HepG2 (cell line): ENCODE results near the gene NINL. TPM values are rescaled to one million over a fixed set of nuclear protein-coding genes. Genes with fewer than 3 reads are reported as not detected.

Experiments used
- ATM ChIP-seq: fragments of 450-650 bp; IDR thresholded peaks from 2 replicates; pipeline ENCODE4 v1.7.1; 2017; ENCODE audit warnings: mild to moderate bottlenecking, borderline replicate concordance
- HOXA9 ChIP-seq: sonication (generic); formaldehyde crosslinking; IDR thresholded peaks from 2 replicates; pipeline ENCODE4 v1.8.1; 2022; ENCODE audit warnings: missing genetic modification reagents, mild to moderate bottlenecking, moderate library complexity, borderline replicate concordance
- TBX2 ChIP-seq: sonication (generic); formaldehyde crosslinking; IDR thresholded peaks from 2 replicates; pipeline ENCODE4 v1.5.0; 2020; ENCODE audit warnings: missing genetic modification reagents, mild to moderate bottlenecking, borderline replicate concordance
- TCF12 ChIP-seq, 2 experiments: fragments of 450-650 bp in 1 of 2; sonication (generic) in 1 of 2; formaldehyde crosslinking in 1 of 2; IDR thresholded peaks; 2 replicates each; pipeline versions ENCODE4 v1.6.1 to v1.8.0; 2017 to 2022; ENCODE audit warnings: antibody characterized with exemption in 1 of 2, mild to moderate bottlenecking in 1 of 2, missing genetic modification reagents in 1 of 2, moderate library complexity in 1 of 2
- ZBTB8A ChIP-seq: sonication (generic); formaldehyde crosslinking; IDR thresholded peaks from 2 replicates; pipeline ENCODE4 v1.4.0; 2020; ENCODE audit warnings: mild to moderate bottlenecking, low read depth, missing genetic modification reagents, borderline replicate concordance
- ZNF207 ChIP-seq: fragments of 450-650 bp; IDR thresholded peaks from 2 replicates; pipeline ENCODE4 v1.6.1; 2016; ENCODE audit warnings: antibody characterized with exemption, borderline replicate concordance
- ZNF546 ChIP-seq: sonication (generic); formaldehyde crosslinking; conservative IDR thresholded peaks from 2 replicates; pipeline ENCODE4 v1.8.1; 2023; ENCODE audit warnings: mild to moderate bottlenecking, missing genetic modification reagents
- ZNF619 ChIP-seq: sonication (generic); formaldehyde crosslinking; IDR thresholded peaks from 2 replicates; pipeline ENCODE4 v1.4.0; 2020; ENCODE audit warnings: mild to moderate bottlenecking, missing genetic modification reagents
- polyA plus RNA-seq, 8 experiments: library from polyadenylated mRNA; depleted of rRNA in 3 of 8; stranded (reverse) in 7 of 8; unstranded in 1 of 8; fragments of >200 nt; fragmentation: Illumina TruSeq in 4 of 8; extraction: Trizol in 4 of 8; gene quantifications; 2 replicates each; pipeline versions ENCODE4 v1.2.1 to v1.2.3, GENCODE V29; 2011 to 2016; ENCODE audit warnings: low read depth in 4 of 8, missing spikeins in 1 of 8, mixed read lengths in 1 of 8; ENCODE audit not compliant: insufficient read depth in 1 of 8
- total RNA-seq, 5 experiments: library from RNA; depleted of rRNA; stranded (reverse); fragments of >200 nt; fragmentation: Illumina TruSeq; extraction: Trizol; gene quantifications; 2 replicates each; pipeline ENCODE4 v1.2.3, GENCODE V29; 2016; ENCODE audit warnings: low read depth in 1 of 5
- TF ChIP-seq, protein P1 (sequence below): sonication (generic); formaldehyde crosslinking; IDR thresholded peaks from 2 replicates; pipeline ENCODE4 v1.5.1; 2020; ENCODE audit warnings: mild to moderate bottlenecking, missing genetic modification reagents, borderline replicate concordance
- TF ChIP-seq, protein P2 (sequence below): sonication (generic); formaldehyde crosslinking; IDR thresholded peaks from 2 replicates; pipeline ENCODE4 v1.4.0; 2020; ENCODE audit warnings: missing genetic modification reagents, mild to moderate bottlenecking, borderline replicate concordance
- TF ChIP-seq, protein P3 (sequence below): sonication (generic); formaldehyde crosslinking; IDR thresholded peaks from 2 replicates; pipeline ENCODE4 v1.5.0; 2020; ENCODE audit warnings: missing genetic modification reagents, mild to moderate bottlenecking, borderline replicate concordance
- TF ChIP-seq, protein P4 (sequence below): sonication (generic); formaldehyde crosslinking; IDR thresholded peaks from 2 replicates; pipeline ENCODE4 v1.5.0; 2020; ENCODE audit warnings: mild to moderate bottlenecking, missing genetic modification reagents
- TF ChIP-seq, protein P5 (sequence below): sonication (generic); formaldehyde crosslinking; IDR thresholded peaks from 2 replicates; pipeline ENCODE4 v1.4.0; 2020; ENCODE audit warnings: missing genetic modification reagents, borderline replicate concordance
- TF ChIP-seq, protein P6 (sequence below): sonication (generic); formaldehyde crosslinking; IDR thresholded peaks from 2 replicates; pipeline ENCODE4 v1.4.0; 2020; ENCODE audit warnings: missing genetic modification reagents

The NINL gene
- total and polyA plus RNA-seq, 2 of the 13 experiments (the other 11 are each of a cell fraction or from before 2014, with no cell fraction given), result 32.3 to 34.3 TPM

DNA sequence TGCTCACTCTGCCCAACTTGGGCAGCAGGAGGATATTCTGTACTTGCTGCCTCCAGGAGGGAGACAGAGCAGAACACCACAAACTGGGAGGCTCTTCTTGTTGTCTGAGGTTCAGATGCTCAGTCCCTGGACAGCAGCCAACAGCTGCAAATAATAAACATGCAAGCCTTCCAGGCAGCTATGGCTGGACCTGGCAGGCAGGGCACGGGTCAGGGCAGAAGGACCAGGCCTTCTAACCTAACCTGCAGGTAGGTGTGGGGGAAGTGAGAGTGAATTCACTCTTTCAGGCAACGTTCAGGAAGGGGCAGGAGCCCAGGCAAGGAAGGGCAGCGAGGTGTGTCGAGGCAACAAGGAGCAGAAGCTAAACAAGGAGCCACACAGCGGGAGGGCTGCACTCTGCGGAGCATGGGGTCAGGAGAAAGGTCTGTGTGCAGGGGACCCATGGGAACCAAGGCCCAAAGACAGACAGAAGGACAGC lies 31.5 kb downstream of the NINL start (continued):
- TF ChIP-seq, protein P1, sequence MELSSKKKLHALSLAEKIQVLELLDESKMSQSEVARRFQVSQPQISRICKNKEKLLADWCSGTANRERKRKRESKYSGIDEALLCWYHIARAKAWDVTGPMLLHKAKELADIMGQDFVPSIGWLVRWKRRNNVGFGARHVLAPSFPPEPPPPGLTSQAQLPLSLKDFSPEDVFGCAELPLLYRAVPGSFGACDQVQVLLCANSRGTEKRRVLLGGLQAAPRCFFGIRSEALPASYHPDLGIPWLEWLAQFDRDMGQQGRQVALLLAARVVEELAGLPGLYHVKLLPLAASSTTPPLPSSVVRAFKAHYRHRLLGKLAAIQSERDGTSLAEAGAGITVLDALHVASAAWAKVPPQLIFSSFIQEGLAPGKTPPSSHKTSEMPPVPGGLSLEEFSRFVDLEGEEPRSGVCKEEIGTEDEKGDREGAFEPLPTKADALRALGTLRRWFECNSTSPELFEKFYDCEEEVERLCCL, result no peak
- TF ChIP-seq ZBTB8A (no peak), ZNF546 (CRISPR knock-in tag) (no peak), ZNF619 (peak; percentile 76; the same call in 1 of the 2 replicates), HOXA9 (CRISPR knock-in tag) (no peak), TBX2 (CRISPR knock-in tag) (no peak), ZNF207 (no peak), TCF12 (IDR thresholded peaks at IDR 0.05) (no peak), TCF12 (CRISPR knock-in tag; IDR thresholded peaks at IDR 0.05) (no peak), ATM (no peak)
- TF ChIP-seq, protein P2, sequence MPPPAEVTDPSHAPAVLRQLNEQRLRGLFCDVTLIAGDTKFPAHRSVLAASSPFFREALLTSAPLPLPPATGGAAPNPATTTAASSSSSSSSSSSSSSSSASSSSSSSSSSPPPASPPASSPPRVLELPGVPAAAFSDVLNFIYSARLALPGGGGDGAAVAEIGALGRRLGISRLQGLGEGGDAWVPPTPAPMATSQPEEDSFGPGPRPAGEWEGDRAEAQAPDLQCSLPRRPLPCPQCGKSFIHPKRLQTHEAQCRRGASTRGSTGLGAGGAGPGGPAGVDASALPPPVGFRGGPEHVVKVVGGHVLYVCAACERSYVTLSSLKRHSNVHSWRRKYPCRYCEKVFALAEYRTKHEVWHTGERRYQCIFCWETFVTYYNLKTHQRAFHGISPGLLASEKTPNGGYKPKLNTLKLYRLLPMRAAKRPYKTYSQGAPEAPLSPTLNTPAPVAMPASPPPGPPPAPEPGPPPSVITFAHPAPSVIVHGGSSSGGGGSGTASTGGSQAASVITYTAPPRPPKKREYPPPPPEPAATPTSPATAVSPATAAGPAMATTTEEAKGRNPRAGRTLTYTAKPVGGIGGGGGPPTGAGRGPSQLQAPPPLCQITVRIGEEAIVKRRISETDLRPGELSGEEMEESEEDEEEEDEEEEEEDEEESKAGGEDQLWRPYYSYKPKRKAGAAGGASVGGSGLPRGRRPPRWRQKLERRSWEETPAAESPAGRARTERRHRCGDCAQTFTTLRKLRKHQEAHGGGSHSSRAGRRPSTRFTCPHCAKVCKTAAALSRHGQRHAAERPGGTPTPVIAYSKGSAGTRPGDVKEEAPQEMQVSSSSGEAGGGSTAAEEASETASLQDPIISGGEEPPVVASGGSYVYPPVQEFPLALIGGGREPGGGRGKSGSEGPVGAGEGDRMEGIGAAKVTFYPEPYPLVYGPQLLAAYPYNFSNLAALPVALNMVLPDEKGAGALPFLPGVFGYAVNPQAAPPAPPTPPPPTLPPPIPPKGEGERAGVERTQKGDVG (CRISPR knock-in tag), result peak; percentile 70; the same call in 1 of the 2 replicates
- TF ChIP-seq, protein P3, sequence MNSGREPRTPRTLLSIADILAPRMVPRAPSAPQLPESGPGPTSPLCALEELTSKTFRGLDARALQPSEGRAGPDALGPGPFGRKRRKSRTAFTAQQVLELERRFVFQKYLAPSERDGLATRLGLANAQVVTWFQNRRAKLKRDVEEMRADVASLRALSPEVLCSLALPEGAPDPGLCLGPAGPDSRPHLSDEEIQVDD, result no peak
- TF ChIP-seq, protein P4, sequence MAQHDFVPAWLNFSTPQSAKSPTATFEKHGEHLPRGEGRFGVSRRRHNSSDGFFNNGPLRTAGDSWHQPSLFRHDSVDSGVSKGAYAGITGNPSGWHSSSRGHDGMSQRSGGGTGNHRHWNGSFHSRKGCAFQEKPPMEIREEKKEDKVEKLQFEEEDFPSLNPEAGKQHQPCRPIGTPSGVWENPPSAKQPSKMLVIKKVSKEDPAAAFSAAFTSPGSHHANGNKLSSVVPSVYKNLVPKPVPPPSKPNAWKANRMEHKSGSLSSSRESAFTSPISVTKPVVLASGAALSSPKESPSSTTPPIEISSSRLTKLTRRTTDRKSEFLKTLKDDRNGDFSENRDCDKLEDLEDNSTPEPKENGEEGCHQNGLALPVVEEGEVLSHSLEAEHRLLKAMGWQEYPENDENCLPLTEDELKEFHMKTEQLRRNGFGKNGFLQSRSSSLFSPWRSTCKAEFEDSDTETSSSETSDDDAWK (CRISPR knock-in tag), result no peak
- TF ChIP-seq, protein P5, sequence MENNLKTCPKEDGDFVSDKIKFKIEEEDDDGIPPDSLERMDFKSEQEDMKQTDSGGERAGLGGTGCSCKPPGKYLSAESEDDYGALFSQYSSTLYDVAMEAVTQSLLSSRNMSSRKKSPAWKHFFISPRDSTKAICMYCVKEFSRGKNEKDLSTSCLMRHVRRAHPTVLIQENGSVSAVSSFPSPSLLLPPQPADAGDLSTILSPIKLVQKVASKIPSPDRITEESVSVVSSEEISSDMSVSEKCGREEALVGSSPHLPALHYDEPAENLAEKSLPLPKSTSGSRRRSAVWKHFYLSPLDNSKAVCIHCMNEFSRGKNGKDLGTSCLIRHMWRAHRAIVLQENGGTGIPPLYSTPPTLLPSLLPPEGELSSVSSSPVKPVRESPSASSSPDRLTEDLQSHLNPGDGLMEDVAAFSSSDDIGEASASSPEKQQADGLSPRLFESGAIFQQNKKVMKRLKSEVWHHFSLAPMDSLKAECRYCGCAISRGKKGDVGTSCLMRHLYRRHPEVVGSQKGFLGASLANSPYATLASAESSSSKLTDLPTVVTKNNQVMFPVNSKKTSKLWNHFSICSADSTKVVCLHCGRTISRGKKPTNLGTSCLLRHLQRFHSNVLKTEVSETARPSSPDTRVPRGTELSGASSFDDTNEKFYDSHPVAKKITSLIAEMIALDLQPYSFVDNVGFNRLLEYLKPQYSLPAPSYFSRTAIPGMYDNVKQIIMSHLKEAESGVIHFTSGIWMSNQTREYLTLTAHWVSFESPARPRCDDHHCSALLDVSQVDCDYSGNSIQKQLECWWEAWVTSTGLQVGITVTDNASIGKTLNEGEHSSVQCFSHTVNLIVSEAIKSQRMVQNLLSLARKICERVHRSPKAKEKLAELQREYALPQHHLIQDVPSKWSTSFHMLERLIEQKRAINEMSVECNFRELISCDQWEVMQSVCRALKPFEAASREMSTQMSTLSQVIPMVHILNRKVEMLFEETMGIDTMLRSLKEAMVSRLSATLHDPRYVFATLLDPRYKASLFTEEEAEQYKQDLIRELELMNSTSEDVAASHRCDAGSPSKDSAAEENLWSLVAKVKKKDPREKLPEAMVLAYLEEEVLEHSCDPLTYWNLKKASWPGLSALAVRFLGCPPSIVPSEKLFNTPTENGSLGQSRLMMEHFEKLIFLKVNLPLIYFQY, result no peak
- TF ChIP-seq, protein P6, sequence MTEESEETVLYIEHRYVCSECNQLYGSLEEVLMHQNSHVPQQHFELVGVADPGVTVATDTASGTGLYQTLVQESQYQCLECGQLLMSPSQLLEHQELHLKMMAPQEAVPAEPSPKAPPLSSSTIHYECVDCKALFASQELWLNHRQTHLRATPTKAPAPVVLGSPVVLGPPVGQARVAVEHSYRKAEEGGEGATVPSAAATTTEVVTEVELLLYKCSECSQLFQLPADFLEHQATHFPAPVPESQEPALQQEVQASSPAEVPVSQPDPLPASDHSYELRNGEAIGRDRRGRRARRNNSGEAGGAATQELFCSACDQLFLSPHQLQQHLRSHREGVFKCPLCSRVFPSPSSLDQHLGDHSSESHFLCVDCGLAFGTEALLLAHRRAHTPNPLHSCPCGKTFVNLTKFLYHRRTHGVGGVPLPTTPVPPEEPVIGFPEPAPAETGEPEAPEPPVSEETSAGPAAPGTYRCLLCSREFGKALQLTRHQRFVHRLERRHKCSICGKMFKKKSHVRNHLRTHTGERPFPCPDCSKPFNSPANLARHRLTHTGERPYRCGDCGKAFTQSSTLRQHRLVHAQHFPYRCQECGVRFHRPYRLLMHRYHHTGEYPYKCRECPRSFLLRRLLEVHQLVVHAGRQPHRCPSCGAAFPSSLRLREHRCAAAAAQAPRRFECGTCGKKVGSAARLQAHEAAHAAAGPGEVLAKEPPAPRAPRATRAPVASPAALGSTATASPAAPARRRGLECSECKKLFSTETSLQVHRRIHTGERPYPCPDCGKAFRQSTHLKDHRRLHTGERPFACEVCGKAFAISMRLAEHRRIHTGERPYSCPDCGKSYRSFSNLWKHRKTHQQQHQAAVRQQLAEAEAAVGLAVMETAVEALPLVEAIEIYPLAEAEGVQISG (CRISPR knock-in tag), result no peak
